Measurements from ENCODE around the gene STXBP4.

- TF ChIP-seq CTCF (IDR thresholded peaks at IDR 0.05) = no peak
- TF ChIP-seq POLR2A (IDR thresholded peaks at IDR 0.05) = no peak
Measured at GRCh38 chr17:55117164-55117563, 148.6 kb downstream of the STXBP4 start.
